Gastroesophageal sphincter (tissue), 3 donors: ENCODE data around the gene ACTL6A.

Source experiments
- CTCF ChIP-seq, 4 experiments: fragments of 200-600 bp in 2 of 4; fragments of 450-650 bp in 2 of 4; sonication (generic) in 1 of 4; IDR thresholded peaks; one replicate each; pipeline ENCODE4 v1.5.1; 2017 to 2019; ENCODE audit warnings: antibody characterized with exemption in 4 of 4, mild to moderate bottlenecking in 2 of 4, moderate library complexity in 2 of 4
- EP300 ChIP-seq: sonication (generic); formaldehyde crosslinking; IDR thresholded peaks from one replicate; pipeline ENCODE4 v1.6.1; 2017; ENCODE audit warnings: antibody characterized with exemption, mild to moderate bottlenecking
- POLR2A ChIP-seq, 2 donors: fragments of 450-650 bp; IDR thresholded peaks; one replicate each; pipeline ENCODE4 v1.6.1; 2017; ENCODE audit warnings: antibody characterized with exemption in 2 of 2, mild to moderate bottlenecking in 2 of 2, moderate library complexity in 1 of 2

- TF ChIP-seq CTCF (IDR thresholded peaks at IDR 0.05) (no peak), POLR2A (IDR thresholded peaks at IDR 0.05) (no peak), EP300 (no peak)
Observed at GRCh38 chr3:179589143-179589542, 26.4 kb downstream of the ACTL6A start.
